Measurements from ENCODE around the gene ATF6.

DNA sequence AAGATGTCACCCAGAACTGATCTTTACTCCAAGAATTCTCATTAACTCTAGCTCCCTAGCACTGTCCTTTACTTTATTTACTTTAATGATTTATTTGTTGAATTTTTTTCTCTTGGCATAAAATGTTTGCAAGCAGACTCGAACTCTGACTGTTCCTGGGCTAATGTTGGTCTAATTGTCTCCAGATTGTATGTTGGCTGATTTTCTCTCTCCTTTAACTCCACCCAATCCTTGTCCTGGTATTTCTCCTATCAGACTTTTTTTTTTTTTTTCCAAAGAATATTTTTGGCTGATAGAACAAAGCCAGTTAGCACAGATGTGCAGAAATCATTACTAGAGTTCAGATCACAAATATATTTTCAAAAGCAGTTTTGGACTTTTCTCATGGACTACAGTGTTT is 82.6 kb downstream of the ATF6 start:
- TF ChIP-seq, protein P1, sequence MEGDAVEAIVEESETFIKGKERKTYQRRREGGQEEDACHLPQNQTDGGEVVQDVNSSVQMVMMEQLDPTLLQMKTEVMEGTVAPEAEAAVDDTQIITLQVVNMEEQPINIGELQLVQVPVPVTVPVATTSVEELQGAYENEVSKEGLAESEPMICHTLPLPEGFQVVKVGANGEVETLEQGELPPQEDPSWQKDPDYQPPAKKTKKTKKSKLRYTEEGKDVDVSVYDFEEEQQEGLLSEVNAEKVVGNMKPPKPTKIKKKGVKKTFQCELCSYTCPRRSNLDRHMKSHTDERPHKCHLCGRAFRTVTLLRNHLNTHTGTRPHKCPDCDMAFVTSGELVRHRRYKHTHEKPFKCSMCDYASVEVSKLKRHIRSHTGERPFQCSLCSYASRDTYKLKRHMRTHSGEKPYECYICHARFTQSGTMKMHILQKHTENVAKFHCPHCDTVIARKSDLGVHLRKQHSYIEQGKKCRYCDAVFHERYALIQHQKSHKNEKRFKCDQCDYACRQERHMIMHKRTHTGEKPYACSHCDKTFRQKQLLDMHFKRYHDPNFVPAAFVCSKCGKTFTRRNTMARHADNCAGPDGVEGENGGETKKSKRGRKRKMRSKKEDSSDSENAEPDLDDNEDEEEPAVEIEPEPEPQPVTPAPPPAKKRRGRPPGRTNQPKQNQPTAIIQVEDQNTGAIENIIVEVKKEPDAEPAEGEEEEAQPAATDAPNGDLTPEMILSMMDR (IDR thresholded peaks at IDR 0.05; ENCODE audit: low read depth, low read length, poor library complexity, severe bottlenecking), result no peak
- TF ChIP-seq EZH2phosphoT487 (IDR thresholded peaks at IDR 0.05; ENCODE audit: borderline replicate concordance, low read length), result no peak

All from DOHH2 (cell line).